ENCODE data around the gene CFAP65. TPM values are rescaled to one million over a fixed set of nuclear protein-coding genes. Genes with fewer than 3 reads are reported as not detected.

CFAP65 gene, protein sequence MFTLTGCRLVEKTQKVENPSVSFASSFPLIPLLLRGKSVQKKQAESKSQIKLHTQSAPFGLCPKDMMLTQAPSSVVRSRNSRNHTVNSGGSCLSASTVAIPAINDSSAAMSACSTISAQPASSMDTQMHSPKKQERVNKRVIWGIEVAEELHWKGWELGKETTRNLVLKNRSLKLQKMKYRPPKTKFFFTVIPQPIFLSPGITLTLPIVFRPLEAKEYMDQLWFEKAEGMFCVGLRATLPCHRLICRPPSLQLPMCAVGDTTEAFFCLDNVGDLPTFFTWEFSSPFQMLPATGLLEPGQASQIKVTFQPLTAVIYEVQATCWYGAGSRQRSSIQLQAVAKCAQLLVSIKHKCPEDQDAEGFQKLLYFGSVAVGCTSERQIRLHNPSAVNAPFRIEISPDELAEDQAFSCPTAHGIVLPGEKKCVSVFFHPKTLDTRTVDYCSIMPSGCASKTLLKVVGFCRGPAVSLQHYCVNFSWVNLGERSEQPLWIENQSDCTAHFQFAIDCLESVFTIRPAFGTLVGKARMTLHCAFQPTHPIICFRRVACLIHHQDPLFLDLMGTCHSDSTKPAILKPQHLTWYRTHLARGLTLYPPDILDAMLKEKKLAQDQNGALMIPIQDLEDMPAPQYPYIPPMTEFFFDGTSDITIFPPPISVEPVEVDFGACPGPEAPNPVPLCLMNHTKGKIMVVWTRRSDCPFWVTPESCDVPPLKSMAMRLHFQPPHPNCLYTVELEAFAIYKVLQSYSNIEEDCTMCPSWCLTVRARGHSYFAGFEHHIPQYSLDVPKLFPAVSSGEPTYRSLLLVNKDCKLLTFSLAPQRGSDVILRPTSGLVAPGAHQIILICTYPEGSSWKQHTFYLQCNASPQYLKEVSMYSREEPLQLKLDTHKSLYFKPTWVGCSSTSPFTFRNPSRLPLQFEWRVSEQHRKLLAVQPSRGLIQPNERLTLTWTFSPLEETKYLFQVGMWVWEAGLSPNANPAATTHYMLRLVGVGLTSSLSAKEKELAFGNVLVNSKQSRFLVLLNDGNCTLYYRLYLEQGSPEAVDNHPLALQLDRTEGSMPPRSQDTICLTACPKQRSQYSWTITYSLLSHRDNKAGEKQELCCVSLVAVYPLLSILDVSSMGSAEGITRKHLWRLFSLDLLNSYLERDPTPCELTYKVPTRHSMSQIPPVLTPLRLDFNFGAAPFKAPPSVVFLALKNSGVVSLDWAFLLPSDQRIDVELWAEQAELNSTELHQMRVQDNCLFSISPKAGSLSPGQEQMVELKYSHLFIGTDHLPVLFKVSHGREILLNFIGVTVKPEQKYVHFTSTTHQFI (N-terminal part only)
- polyA plus RNA-seq (2014; cell fraction: cytosol; rRNA removed): not detected in 2 replicates
- 0.15 TPM in 1 of 2 replicates, not detected in the other for polyA plus RNA-seq (2014; cell fraction: nucleus; rRNA removed)

DNA sequence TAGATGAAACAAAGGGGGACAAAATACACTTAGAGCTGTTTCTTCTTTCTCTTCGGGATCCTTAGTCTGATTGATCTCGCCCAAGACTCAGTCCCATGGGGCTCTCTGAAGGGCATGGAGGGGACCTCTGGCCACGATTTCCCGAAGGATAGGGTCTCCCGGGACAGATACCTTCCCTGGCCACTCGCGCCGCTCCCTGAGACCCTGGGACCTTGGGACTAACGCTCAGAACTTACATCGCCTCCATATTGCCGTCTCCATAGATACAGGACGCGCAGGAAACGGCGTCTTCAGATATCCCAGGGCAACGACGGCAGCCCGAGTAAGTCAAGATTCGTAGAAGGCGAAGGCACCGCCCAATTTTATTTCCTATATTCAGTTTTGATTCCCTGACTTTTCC lies at the start of gene CFAP65:
Gene CFAP65 (minus strand): TSS at position 265 of the 400 bp plus-strand sequence. CDS start 2,468 bp downstream, outside the sequence.
- DNase-seq (ENCODE audit: low spot score): peak; percentile 42

DNA sequence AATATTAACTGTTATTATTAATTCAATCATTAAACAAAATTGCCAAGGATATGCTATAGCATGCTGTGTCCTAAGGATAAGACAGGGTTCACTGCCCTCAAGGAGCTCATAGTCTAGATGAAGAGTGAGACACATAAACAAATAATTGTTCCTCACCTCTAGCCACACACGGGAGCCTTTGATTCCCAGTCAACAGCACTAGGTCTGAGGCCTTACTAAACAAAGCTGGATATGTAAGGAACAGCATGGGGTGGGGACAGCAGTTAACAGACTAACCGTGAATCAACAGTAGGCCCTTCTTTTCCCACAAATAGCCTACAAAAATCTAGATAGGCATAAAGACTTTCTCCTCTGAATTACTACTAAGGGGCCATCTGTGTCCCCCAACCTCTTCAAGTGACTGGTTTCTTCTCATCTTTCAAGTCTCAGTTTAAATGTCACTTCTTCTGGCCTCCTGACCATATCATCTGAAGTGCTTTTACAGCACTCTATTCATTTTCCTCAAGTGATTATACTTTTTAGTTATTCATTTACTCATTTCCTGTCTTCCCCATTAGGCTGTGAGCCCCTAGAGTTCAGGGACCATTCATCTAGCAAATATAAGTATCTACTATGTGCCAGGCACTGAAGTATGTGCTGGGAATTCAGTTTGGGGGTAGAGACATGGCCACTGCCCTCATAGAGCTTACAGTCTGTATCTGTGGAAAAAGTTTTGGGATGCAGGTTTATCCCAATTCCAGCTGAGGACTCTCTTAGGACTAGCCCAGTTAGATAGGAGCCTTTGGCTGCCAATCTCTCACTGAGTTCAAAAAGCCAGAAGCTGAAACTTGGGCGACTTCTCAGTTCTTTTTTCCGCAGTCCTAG lies 49.4 kb upstream of the CFAP65 start:
- DNase-seq (ENCODE audit: low spot score): no peak

DNA sequence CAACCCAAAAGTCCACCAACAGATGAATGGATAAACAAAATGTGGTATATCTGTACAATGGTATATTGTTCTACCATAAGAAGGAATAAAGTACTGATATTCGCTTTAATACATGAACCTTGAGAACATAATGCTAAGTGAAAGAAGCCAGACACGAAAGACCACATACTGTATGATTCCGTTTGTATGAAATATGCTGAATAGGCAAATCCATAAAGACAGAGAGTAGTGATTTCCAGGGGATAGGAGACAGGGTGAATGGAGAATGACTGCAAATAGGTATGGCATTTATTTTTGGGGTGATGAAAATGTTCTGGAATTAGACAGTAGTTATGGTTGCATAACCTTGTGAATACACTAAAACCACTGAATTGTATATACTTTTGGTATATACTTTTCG lies 48.0 kb upstream of the CFAP65 start:
- DNase-seq (ENCODE audit: low spot score): no peak

DNA sequence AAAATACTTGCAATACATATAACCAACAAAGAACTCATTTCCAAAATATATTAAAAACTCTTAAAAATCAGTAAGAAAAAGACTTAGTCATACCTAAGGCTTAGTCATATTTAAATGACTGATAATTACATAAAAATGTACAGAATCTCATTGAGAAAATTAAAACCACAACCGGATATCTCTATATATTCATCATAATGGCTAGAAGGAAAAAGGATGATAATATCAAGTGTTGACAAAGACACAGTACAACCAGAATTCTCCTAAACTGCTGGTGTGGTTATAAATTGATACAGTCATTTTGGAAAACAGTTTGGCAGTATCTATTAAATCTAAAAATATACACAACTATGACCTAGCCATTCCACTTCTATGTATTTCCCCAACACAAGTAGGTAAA lies 46.5 kb upstream of the CFAP65 start:
- no peak for DNase-seq (ENCODE audit: low spot score)

DNA sequence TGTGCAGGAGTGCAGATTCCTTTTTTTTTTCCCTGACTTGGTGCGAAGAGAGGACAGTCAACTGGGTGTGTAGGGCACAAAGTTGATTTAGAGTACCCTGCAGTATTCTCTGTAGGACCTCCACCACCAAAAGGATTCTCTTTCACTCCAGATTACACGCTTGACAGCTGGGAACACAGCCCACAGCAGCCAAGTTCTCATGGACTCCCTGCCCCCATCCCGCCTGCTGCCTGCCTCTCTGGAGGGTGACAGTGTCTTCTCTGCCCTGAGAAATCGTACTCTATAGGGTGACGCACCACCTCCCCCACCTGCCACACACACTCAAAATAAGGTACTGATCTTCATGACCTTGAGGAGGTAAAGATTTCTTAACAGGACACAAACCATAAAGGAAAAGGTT lies 46.0 kb upstream of the CFAP65 start:
- no peak for DNase-seq (ENCODE audit: low spot score)

DNA sequence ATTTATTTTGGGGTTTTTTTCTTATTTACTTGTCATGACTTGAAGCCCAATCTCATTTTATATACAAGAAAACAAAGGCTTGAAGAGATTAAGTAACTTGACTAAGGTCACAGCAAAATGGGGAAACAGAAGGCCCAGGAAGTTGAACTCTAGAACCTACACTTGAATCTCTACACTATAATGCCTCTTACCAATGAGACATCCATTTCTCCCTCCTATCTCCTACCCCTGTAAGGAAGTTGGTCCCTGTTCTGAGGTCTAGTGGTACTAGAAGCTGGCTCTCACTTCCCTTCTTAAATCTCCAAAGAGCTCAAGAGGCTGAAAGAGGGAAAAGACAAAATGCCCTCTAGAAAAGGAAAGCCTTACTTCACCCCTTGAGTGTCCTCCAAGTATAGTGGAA lies 44.9 kb upstream of the CFAP65 start:
- no peak for DNase-seq (ENCODE audit: low spot score)

DNA sequence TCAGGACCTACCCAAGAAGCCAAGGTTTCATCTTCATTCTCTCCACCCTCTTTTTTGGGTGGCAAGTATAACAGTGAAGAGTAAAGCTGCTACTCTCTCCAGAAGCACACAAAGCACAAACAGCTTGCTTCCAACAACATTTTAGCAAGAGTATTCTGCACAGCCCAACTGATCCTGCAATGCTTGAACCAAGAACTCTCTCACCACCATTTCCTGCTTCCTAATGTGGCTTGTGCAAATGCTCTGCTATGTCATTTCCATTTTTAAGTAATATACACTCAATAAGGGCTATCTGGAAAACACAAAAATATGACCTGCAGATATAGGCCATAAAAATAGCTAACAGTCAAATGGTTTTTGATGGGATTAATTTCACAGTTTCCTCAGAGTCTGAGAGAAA lies 43.5 kb upstream of the CFAP65 start:
- DNase-seq (ENCODE audit: low spot score): no peak

DNA sequence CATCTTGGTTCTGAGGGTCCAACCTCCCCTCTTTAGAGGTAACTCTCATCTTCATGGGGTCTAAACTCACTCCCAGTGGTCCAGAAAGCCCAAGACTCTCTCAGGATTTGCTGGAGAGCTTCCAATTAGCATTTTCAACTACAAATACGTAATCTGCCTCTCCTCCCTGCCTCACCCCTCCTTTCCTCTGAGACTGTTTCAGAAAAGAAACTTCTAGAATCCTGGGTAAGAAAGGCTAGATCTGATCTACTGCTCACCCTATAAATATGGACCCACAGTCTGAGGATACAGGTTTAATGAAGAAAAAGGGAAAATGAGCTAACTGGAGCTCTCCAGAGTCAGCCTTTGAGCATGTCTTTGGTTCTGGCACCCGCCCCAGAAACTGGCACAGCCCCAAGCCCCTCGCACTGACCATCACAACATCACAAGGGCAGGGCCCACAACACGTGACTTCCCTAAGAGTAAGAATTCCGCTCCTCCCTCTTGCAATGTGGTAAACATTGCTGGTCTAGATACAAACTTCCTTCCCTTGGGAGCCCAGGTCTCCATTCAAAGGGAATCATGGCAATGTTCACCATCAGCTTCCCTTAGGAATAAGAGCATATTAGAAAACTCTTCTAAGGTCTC lies 41.1 kb upstream of the CFAP65 start:
- DNase-seq (ENCODE audit: low spot score): no peak

DNA sequence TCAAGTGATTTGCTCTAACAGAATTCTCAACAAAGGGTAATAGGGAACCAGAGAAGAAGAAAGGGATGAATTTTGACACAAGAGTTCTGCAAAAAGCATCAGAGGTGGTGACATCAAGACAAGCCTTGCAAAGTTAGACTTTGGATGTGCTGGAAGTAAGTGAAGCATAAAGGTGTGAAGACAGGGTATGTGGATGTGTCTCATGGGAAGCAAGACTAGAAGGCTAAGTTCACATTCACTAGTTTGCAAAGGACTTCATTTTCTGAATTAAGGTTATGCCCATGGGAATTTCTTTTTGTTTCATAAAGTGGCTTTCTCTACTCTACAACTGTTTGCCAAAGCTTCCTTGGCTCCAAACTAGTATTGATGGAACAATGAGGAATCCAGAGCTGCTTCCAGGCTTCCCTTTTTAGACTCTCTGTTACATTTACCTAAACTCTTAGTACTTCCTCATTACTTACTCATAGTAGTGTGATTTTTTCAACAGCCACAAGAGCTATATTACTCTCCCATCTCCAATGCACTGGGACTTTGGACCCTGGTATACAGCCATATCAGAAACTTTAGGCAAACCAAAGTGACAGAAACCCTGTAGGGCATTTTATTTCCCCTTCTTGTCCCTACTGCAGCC lies 40.5 kb upstream of the CFAP65 start:
- no peak for DNase-seq (ENCODE audit: low spot score)

DNA sequence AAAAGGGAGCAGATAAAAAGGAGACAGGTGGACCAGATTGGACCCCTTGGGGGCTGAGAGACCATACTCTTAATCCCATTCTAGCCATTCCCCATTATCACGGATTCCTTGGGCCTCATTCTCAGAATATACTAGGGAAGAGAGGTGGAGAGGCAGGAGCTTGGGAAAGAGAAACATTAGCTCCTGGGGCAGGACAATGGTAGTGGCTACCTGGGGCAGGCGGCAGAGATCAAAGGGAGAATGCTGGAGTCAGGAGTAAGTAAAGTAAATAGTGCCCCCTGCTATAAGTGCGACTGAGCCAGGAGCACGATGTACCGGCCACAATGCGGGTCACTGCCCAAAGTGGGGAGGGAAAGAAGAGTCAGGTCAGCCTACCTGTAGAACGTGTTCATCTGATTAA lies 39.8 kb upstream of the CFAP65 start:
- DNase-seq (ENCODE audit: low spot score): no peak

DNA sequence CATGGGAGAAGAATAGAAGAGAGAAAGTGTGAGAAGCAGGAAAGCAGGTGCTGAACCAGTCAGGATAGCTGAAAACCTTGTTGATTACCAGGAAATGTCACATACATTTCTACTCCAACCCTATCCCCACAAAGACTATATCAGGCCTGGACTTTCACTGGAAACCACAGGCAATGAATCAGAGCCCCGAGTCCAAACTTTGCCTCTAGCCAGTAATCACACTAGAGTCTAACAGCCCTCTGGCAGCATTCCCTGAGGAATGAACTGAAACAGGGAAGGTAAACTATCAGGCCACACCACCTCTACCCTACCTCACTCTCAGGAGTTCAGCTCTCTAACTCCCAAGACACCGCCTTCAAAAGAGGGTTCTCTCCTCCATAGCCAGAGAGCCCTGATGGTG lies 38.1 kb upstream of the CFAP65 start:
- DNase-seq (ENCODE audit: low spot score): no peak

DNA sequence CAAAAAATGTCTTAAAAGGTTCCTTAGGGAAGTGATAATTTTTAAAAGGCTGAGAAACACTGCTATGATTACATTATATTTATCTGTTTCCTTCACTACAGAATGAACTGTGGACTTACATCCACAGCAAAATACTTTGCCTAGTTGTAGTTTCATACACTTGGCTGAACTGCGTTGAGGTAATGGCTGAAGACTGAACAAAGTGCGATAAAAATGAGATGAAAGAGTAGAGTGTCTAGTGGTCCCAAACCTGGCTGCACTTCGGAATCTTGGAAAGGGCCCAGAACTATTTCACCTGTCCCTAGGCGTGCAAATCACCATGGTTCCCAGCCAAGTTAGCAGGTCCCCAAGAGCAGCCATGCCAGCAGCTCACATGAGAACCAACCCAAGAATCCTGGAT lies 37.6 kb upstream of the CFAP65 start:
- no peak for DNase-seq (ENCODE audit: low spot score)

DNA sequence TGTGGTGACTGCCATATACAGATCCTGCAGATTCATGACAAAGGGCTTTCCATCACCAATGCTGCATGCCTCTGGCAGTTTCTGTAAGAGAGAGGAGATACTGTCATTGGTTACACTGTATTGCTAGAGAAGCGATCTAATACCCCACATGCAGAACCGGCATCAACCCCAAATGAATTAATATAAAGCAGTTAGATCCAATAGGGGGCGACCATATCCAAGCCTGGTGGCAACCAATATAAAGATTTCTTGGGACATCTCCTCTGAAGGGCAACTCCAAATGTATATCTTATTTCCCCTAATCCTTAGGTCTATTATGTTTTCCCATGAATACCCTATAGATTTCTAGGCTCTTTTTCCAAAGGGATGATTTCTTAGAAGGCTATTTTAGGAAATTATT lies 36.8 kb upstream of the CFAP65 start:
- DNase-seq (ENCODE audit: low spot score): no peak

DNA sequence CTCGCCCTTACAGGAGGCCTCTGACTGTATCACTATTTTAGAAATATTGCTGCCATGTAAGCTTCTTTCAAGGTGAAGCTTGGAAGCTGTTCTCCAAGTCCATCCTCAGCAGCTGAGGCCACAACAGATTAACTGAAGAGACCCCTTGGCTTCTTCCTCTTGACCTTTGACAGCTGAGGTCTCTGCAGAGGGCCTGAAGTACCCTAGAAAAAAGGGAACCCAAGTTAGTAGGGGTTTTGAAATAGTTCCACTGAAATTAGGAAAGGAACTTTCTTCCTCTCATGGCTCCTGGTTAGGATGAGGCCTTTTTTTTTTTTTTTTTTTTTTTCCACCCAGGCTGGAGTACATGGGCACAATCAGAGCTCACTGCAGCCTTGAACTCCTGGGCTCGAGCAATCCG lies 34.9 kb upstream of the CFAP65 start:
- DNase-seq (ENCODE audit: low spot score): no peak

DNA sequence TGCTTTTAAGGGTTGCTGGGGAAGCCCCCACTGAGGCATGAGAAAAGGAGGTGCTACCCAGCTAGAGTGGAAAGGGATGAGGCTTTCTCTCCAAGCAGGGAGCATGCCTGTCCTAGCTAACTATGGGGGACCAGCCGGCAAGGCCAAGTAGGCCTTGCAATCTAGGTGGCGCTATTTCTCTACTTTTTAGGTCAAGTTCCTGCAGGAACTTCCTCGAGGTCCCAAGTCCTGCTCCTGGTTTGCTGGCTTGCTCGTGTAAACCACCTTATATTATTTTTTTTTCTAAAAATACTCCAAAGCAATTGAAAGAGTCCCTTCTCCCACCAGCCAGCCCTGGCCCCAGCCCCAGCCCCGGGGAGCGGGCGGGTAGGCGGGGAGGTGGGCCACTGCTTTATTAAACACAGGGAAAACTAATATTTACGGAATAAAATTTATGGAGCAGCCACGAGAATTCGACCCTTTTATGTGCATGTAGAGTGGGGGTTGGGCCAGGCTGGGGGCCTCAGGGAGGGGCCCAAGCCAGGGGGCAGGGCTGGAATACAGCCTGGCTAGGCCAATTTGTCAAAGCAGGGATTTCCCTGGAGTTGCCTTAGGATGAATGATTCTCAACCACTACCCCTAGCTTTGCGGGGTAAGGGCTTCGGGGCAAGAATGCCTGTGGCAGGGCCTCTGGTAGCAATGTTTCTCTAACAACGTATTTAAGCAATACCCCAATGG lies 32.3 kb upstream of the CFAP65 start:
- peak; percentile 49 for DNase-seq (ENCODE audit: low spot score)

DNA sequence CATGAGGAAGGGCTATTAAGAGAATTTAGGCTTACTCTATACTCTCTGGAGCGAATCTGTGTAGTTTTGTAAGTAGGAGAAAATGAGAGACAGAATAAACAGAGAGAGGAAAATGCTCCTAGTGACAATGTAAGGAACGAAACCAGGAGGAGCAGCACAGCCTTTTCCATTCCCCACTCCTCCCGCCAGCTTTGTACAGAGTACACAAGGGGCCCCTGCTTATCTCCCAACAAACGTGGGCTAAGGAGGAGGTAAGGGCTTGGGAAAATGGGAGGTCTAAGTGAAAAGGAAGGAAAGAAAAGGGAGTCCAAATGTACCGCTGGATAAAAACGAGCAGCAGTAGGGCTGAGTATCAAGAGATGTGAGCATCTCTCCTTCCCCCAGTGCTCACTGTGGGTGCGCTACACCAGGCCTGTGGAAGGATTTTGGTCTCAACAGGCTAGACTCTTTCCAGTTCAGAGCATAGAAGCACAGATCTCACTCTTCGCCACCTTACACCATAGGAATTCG lies 31.5 kb upstream of the CFAP65 start:
- no peak for DNase-seq (ENCODE audit: low spot score)

DNA sequence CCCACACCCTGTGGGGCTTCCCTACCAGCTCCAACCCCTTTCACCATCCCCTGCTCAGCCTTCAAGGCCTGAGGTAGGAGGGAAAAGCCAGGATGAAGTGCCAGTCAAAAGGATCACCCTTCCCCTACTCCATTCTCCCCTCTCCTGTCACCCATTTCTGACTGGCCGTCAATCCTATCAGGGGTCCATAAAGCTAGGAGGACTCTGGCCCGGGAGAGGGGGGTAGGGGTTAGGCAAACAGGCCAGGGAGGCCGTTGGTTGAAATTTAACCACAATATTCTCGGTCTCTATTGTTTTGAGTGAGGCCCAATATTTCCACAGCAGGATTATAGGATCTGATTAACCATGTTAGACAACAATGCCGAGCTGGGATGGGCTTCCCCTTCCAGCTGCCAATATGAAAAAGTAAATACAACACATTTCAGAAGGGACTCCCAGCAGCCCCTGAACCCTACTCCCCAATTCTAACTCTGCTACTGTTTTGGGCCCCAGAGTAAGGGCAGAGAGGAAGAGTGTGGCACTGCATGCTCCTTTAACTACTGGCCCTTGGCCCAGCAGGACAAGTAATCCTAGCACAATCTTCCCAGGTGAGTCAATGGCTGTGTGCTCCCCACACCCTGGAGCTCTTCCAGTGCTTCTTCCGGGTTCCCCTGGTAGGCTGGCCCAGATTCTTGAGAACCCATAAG lies 30.0 kb upstream of the CFAP65 start:
- no peak for DNase-seq (ENCODE audit: low spot score)

DNA sequence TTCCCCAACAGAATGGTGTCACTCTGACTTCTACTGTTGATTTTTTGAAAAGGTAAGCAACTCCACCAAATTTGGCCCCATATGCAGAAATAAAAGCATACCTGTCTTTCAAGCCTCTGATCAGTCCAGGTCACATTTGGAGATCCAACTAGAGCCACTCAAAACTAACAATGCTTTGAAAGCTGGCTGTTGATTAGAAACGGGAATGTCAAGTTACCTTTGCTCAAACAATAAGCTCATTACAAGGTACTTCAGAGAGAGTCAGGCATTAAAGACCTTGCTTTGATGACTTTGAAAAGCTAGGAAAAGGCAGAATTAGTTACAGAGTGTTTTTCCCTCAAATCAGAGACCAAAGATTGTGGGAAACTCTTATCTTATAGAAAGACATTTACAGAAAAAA lies 24.2 kb upstream of the CFAP65 start:
- no peak for DNase-seq (ENCODE audit: low spot score)
